ENCODE measurements around the gene EZH1.
A peak's percentile ranks its signal among the peaks of the same experiment; 100 is the strongest.

Gene EZH1

DNA sequence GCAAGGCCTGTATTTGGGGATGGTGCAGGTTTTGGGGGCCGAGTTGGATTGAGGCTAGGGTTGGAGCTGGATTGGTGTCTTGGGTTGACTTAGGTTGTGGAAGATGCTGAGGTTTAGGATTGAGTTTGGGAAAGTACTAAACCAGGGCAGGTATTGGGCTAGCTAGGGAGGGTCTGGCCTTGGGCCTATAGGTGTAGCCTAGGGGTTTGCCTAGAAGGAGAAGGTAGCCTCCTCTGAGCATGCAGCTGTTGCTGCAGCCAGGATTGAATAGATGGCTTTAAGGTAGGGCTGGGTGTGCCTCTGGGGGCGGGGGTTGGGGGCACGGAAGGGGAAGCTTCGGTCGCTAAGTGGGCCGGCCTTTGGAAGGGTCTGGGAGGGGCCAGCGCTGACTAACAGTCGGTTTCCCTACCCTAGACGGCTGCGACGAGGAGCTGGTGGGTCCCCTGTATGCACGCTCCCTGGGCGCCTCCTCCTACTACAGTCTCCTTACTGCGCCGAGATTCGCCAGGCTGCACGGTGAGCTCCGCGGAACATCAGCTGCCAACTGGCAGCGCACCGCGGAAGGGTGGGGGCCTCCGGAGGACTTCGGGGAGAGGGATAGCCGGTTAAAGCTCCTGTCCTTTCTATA lies 61.3 kb downstream of the EZH1 start:
- TF ChIP-seq TEAD4 (IDR thresholded peaks at IDR 0.05) (no peak), NFIC (IDR thresholded peaks at IDR 0.05) (no peak), TCF12 (IDR thresholded peaks at IDR 0.05; ENCODE audit: low read depth) (no peak), FOXM1 (IDR thresholded peaks at IDR 0.05; ENCODE audit: borderline replicate concordance, low read depth) (no peak)

DNA sequence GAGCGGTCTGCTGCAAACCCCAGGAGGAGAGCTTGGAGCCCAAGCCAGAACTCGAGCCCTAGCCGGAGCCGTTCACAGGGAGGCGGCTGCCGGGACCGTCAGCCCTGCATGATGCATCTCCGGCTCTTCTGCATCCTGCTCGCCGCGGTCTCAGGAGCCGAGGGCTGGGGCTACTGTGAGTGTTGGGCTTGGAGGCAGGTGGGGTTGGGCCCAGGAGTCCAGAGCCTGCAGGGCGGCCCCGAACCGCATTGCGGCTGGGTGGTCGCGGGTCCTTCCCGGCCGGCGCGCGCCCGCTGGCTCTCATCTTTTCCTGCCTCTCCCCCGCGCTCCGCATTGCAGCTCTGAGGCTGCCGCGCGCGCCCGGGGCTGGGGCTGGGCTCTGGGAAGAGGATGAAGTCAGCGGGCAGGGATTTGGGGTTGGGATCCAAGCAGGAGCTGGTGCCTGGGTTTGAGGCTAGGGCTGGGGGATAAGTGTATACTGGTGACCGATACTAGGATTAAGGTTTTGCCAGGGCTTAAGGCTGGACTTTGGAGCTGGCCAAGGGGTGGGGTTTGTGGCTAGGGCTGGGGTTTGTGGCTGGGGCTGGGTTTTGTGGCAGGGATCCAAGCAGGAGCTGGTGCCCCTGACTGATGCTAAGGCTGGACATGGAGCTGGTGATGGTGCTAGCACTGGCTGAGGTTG lies 62.0 kb downstream of the EZH1 start:
- TF ChIP-seq RAD21 (IDR thresholded peaks at IDR 0.05; ENCODE audit: low read depth): no peak
- TF ChIP-seq NFIC (IDR thresholded peaks at IDR 0.05): no peak
- TF ChIP-seq TCF12 (IDR thresholded peaks at IDR 0.05; ENCODE audit: low read depth): no peak
- TF ChIP-seq EGR1 (IDR thresholded peaks at IDR 0.05): no peak
- TF ChIP-seq CEBPB (IDR thresholded peaks at IDR 0.05): no peak
- no peak; the same call in 1 of the 2 replicates for TF ChIP-seq MAX (IDR thresholded peaks at IDR 0.05)
- no peak for TF ChIP-seq EP300 (IDR thresholded peaks at IDR 0.05; ENCODE audit: borderline replicate concordance)
- no peak for TF ChIP-seq TAF1 (IDR thresholded peaks at IDR 0.05; ENCODE audit: low read depth)
- TF ChIP-seq YY1 (IDR thresholded peaks at IDR 0.05; ENCODE audit: low read depth): no peak
- TF ChIP-seq TEAD4 (IDR thresholded peaks at IDR 0.05): no peak
- no peak for TF ChIP-seq CREB1 (IDR thresholded peaks at IDR 0.05; ENCODE audit: low read depth)
- no peak for TF ChIP-seq FOXM1 (IDR thresholded peaks at IDR 0.05; ENCODE audit: borderline replicate concordance, low read depth)
- TF ChIP-seq, protein P1, sequence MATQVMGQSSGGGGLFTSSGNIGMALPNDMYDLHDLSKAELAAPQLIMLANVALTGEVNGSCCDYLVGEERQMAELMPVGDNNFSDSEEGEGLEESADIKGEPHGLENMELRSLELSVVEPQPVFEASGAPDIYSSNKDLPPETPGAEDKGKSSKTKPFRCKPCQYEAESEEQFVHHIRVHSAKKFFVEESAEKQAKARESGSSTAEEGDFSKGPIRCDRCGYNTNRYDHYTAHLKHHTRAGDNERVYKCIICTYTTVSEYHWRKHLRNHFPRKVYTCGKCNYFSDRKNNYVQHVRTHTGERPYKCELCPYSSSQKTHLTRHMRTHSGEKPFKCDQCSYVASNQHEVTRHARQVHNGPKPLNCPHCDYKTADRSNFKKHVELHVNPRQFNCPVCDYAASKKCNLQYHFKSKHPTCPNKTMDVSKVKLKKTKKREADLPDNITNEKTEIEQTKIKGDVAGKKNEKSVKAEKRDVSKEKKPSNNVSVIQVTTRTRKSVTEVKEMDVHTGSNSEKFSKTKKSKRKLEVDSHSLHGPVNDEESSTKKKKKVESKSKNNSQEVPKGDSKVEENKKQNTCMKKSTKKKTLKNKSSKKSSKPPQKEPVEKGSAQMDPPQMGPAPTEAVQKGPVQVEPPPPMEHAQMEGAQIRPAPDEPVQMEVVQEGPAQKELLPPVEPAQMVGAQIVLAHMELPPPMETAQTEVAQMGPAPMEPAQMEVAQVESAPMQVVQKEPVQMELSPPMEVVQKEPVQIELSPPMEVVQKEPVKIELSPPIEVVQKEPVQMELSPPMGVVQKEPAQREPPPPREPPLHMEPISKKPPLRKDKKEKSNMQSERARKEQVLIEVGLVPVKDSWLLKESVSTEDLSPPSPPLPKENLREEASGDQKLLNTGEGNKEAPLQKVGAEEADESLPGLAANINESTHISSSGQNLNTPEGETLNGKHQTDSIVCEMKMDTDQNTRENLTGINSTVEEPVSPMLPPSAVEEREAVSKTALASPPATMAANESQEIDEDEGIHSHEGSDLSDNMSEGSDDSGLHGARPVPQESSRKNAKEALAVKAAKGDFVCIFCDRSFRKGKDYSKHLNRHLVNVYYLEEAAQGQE (IDR thresholded peaks at IDR 0.05; ENCODE audit: low read depth): no peak
- TF ChIP-seq ZBTB7A (IDR thresholded peaks at IDR 0.05; ENCODE audit: low read depth): no peak
- TF ChIP-seq, protein P2, sequence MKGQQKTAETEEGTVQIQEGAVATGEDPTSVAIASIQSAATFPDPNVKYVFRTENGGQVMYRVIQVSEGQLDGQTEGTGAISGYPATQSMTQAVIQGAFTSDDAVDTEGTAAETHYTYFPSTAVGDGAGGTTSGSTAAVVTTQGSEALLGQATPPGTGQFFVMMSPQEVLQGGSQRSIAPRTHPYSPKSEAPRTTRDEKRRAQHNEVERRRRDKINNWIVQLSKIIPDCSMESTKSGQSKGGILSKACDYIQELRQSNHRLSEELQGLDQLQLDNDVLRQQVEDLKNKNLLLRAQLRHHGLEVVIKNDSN (IDR thresholded peaks at IDR 0.05): no peak

- TF ChIP-seq ZBTB7A (IDR thresholded peaks at IDR 0.05; ENCODE audit: low read depth) (no peak), MAX (IDR thresholded peaks at IDR 0.05) (no peak)
Measured at GRCh38 chr17:42681976-42682721, 62.7 kb downstream of the EZH1 start, which contains the start of gene CNTNAP1. CNTNAP1 (plus strand) TSS chr17:42682531; CDS start chr17:42682830, 299 bp downstream.

DNA sequence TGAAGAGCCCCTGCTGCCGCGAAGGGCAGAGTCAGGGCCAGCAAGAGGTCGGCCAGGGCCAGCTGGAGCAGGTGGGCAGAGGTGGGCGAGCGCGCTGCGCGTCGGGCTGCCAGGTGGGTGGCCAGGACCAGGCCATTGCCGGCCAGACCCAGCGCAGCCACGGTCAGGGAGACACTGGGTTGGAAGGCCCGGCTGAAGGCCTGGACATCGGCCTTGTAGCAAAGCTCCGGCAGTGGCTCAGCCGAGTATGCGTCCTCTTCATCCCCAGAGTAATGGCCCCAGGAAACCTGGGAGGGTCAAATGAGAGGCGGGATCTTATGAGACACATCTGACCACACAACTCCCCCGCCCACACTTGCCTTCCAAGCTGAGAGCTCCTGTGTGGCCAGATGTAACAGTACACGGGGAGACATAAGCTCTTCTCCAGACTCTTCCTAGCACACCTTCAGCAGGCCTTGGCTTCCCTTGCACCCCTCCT lies 64.5 kb downstream of the EZH1 start:
- TF ChIP-seq RAD21 (IDR thresholded peaks at IDR 0.05; ENCODE audit: low read depth) (no peak), EGR1 (IDR thresholded peaks at IDR 0.05) (no peak), CEBPB (IDR thresholded peaks at IDR 0.05) (no peak), EP300 (IDR thresholded peaks at IDR 0.05; ENCODE audit: borderline replicate concordance) (no peak), NFIC (IDR thresholded peaks at IDR 0.05) (no peak), TAF1 (IDR thresholded peaks at IDR 0.05; ENCODE audit: low read depth) (no peak), FOXM1 (IDR thresholded peaks at IDR 0.05; ENCODE audit: borderline replicate concordance, low read depth) (no peak), CREB1 (IDR thresholded peaks at IDR 0.05; ENCODE audit: low read depth) (no peak), TCF12 (IDR thresholded peaks at IDR 0.05; ENCODE audit: low read depth) (no peak), TEAD4 (IDR thresholded peaks at IDR 0.05) (no peak)
- TF ChIP-seq, protein P2 (IDR thresholded peaks at IDR 0.05): no peak
- TF ChIP-seq, protein P1 (IDR thresholded peaks at IDR 0.05; ENCODE audit: low read depth): no peak

DNA sequence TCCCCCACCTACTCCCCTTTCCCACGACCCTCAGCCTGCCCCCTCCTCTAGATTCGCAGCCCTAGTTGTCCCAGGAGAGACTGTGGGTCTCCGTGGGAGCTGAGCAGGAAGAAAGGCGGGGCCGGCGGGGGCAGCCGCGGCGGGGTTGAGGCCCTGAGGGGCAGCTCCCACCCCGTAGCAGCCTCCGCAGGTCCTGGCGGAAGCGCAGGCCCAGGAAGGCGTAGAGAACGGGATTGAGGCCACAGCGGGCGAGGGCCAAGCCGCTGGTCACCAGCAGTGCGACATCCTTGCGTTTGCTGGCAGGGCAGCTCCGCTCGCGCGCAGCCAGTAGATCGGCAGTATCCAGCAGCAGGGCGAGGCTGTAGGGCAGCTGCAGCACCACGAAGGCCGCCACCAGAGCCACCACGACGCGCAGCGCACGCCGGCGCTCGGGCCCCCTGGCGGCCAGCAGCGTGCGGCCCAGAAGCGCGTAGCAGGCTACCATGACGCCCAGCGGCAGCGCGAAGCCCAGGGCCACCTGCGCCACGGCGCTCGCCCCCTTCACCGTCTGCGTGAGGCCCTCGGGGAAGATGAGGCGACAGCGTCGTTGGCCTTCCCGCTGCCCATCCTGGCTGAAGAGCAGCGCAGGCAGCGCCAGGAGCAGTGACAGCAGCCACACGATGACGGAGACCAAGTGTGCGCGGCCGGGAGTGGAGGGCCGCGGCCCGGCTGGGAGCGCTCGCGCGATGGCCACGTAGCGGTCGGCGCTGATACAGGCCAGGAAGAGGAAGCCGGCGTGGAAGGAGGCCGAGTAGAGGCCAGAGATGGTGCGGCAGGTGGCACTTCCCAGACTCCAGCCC lies 65.1 kb downstream of the EZH1 start:
- no peak for TF ChIP-seq EGR1 (IDR thresholded peaks at IDR 0.05)
- TF ChIP-seq RAD21 (IDR thresholded peaks at IDR 0.05; ENCODE audit: low read depth): peak; percentile 43; the same call in 1 of the 2 replicates
- peak; percentile 80; the same call in 1 of the 2 replicates for TF ChIP-seq ZBTB7A (IDR thresholded peaks at IDR 0.05; ENCODE audit: low read depth)
- TF ChIP-seq, protein P1 (IDR thresholded peaks at IDR 0.05; ENCODE audit: low read depth): no peak
- TF ChIP-seq MAX (IDR thresholded peaks at IDR 0.05): peak; percentile 92
- TF ChIP-seq CEBPB (IDR thresholded peaks at IDR 0.05): no peak
- 0 out of 2 replicates have a peak, but pooled peaks have one; percentile 28 for TF ChIP-seq YY1 (IDR thresholded peaks at IDR 0.05; ENCODE audit: low read depth)

All from Ishikawa (cell line).